Spinal cord (tissue), 10 donors: ENCODE measurements around the gene BRPF3. TPM values are rescaled to one million over a fixed set of nuclear protein-coding genes. Genes with fewer than 3 reads are reported as not detected.

Experiments used
- DNase-seq, 6 donors: peaks; one replicate each; pipeline versions ENCODE4 v3.0.0 to v3.0.0-alpha.2; 2013 to 2015; ENCODE audit warnings: low spot score in 6 of 6, low read depth in 4 of 6
- H3K27ac ChIP-seq: one replicate; pipeline ENCODE4 v1.5.1; 2013; ENCODE audit warnings: low read depth, low read length, control low read depth
- H3K27me3 ChIP-seq: one replicate; pipeline ENCODE4 v1.6.1; 2013; ENCODE audit warnings: low read length; ENCODE audit not compliant: control insufficient read depth, insufficient read depth
- H3K36me3 ChIP-seq: one replicate; pipeline ENCODE4 v1.6.1; 2013; ENCODE audit warnings: low read length; ENCODE audit not compliant: control insufficient read depth, insufficient read depth
- H3K4me1 ChIP-seq: one replicate; pipeline ENCODE4 v1.6.1; 2013; ENCODE audit warnings: low read length; ENCODE audit not compliant: control insufficient read depth, insufficient read depth
- H3K4me3 ChIP-seq: one replicate; pipeline ENCODE4 v1.5.1; 2013; ENCODE audit warnings: low read depth, low read length, control low read depth
- H3K9me3 ChIP-seq: one replicate; pipeline ENCODE4 v1.6.1; 2013; ENCODE audit warnings: low read length; ENCODE audit not compliant: control insufficient read depth, insufficient read depth
- WGBS: methylation state at CpG from one replicate; pipeline ENCODE4 v1.1.5; 2013; ENCODE audit warnings: missing lambda C conversion rate; ENCODE audit not compliant: insufficient coverage; 5-methylcytosine and 5-hydroxymethylcytosine counted together
- polyA plus RNA-seq, 2 donors: library from polyadenylated mRNA; unstranded; fragments of 120-200 nt; gene quantifications; one replicate each; pipeline ENCODE4 v1.2.1, GENCODE V29; 2013; ENCODE audit not compliant: insufficient read length in 2 of 2
- total RNA-seq, 2 donors: library from RNA; depleted of rRNA in 1 of 2; stranded (reverse); fragments of 120-200 nt in 1 of 2; fragments of >200 nt in 1 of 2; gene quantifications; one replicate each; pipeline versions ENCODE4 v1.2.3 to v1.2.4, GENCODE V29; 2013 to 2014
- donor health status: healthy.

BRPF3 gene
- total and polyA plus RNA-seq, 4 donors = 15.2 to 47.1 (median 31.4) TPM

DNA sequence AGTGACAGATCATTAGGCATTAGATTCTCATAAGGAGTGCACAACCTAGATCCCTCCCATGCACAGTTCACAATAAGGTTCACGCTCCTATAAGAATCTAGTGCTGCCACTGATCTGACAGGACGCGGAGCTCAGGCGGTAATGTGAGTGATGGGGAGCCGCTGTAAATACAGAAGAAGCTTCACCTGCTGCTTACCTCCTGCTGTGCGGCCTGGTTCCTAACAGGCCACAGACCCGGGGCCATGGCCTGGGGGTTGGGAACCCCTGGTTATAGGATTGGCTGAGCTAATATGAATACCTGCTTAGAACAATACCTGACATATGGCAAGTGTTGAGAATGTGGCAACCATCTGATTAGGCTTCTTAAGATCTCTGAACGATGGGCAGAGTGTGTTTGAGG, 75.7 kb downstream of the BRPF3 start:
- Histone ChIP-seq H3K4me3 (no peak overlapping the region), H3K36me3 (no peaks in the 10 kb centered on the region), H3K27ac (no peak overlapping the region), H3K4me1 (no peaks in the 10 kb centered on the region), H3K9me3 (no peaks in the 10 kb centered on the region), H3K27me3 (no peaks in the 10 kb centered on the region)
- no peak for DNase-seq
- 76% methylated on average over 8 of the region's 8 CpGs for WGBS

GRCh38 chr6:36273067-36273466, 76.5 kb downstream of the BRPF3 start:
- Histone ChIP-seq H3K4me3 (no peak overlapping the region), H3K9me3 (no peaks in the 10 kb centered on the region), H3K27ac (no peak overlapping the region), H3K4me1 (no peaks in the 10 kb centered on the region), H3K36me3 (no peaks in the 10 kb centered on the region), H3K27me3 (no peaks in the 10 kb centered on the region)
- DNase-seq = no peak
- WGBS = no CpG with 5 or more reads among the region's 5 CpGs

DNA sequence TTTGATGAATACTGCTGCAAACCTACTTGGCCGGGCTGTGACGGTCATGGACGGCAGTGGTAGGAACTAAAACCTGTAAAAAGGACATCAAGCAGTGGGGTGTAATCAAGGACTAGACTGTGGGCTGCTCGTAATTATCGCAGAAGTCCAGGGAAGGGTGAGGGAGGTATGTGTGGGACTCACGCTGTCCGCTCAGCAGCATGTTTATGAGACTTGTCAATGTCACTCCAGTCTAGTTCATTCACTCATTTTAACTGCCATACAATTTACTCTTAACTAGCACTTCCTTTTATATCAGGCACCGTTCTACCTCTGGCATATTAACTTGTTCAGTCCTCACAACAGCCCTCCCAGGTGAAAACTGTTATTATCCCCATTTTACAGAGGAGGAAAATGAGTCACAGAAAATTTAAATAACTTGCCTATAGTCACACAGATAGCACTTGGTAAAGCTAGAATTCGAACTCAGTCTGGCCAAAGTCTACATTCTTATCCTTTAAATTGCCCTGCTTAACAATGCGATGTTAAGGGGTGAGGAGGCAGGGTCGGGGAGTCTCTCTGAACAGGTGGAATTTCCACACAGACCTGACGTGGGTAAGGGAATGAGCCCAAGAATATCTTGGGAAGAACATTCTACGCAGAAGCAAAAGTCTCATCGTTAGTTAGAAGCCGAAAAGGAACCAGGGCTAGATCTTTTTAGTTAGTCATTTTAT, 77.4 kb downstream of the BRPF3 start:
- no peak overlapping the region for H3K4me3 ChIP-seq
- no peaks in the 10 kb centered on the region for H3K27me3 ChIP-seq
- no peaks in the 10 kb centered on the region for H3K9me3 ChIP-seq
- H3K4me1 ChIP-seq = no peaks in the 10 kb centered on the region
- DNase-seq = no peak
- 49% methylated on average over 5 of the region's 15 CpGs for WGBS
- H3K36me3 ChIP-seq = no peaks in the 10 kb centered on the region
- H3K27ac ChIP-seq = no peak overlapping the region

DNA sequence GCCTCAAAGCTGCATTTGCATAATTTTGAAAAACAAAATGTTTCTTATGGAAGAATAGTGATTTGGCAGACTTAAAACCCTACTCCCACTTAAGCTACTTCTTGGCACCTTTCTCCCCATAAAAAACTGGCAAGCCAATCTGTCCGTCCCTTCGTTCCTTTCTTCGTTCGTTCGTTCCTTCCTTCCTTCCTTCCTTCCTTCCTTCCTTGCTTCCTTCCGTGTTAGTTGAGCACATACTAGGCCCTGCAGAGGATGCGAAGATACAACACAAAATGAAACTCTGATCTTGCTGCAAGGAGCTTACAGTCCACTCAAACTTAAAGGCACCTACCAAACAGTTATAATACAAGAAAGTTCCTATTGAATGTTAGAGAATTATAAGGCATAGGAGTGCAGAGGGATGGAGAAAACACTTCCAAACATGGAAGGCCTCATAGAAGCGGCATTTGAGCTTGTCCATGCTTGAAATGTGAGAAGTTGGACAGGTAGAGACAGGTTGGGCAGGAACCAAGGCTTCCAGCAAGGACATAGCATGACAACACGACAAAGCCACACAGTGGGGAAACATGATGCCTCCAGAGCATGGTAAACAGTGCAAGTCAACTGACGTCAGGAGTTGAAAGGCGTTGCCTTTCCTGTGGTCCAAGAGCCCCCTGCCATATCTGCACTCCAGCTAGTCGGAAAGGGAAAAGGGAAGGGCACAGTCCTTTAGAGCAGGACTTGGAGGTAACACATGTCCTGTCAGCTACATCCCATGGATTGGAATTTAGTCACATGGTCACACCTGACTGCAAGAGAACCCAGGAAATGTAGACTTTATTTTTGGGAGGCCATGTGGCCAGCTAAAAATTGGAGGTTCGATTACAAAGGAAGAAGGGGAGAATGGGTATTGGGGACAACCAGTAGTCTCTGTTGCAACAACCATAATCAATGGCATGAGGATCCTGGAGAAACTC, 80.3 kb downstream of the BRPF3 start:
- WGBS = 84% methylated on average over 11 of the region's 13 CpGs
- no peak overlapping the region for H3K4me3 ChIP-seq

GRCh38 chr6:36277946-36278470, 81.5 kb downstream of the BRPF3 start:
- no peaks in the 10 kb centered on the region for H3K9me3 ChIP-seq
- H3K36me3 ChIP-seq = no peaks in the 10 kb centered on the region
- H3K4me3 ChIP-seq = no peak overlapping the region
- WGBS = 100% methylated on average over 1 of the region's 2 CpGs
- H3K27ac ChIP-seq = no peak overlapping the region
- no peaks in the 10 kb centered on the region for H3K4me1 ChIP-seq
- DNase-seq = no peak
- H3K27me3 ChIP-seq = no peaks in the 10 kb centered on the region

More for the DNA sequence above, 80.3 kb downstream of the BRPF3 start:
- no peaks in the 10 kb centered on the region for H3K9me3 ChIP-seq
- no peaks in the 10 kb centered on the region for H3K27me3 ChIP-seq
- no peaks in the 10 kb centered on the region for H3K36me3 ChIP-seq
- DNase-seq = no peak
- no peaks in the 10 kb centered on the region for H3K4me1 ChIP-seq
- no peak overlapping the region for H3K27ac ChIP-seq

- H3K4me3 ChIP-seq = no peak overlapping the region
- H3K9me3 ChIP-seq = no peaks in the 10 kb centered on the region
- H3K27ac ChIP-seq = no peak overlapping the region
- peaks cover 4% of the 10 kb centered on the region for H3K27me3 ChIP-seq
- H3K4me1 ChIP-seq = peaks cover 6% of the 10 kb centered on the region
- 83% methylated on average over 3 of the region's 3 CpGs for WGBS
- DNase-seq = no peak
- no peaks in the 10 kb centered on the region for H3K36me3 ChIP-seq
Observed at GRCh38 chr6:36280467-36280866, 83.9 kb downstream of the BRPF3 start.

GRCh38 chr6:36280983-36281382, 84.4 kb downstream of the BRPF3 start:
- H3K4me1 ChIP-seq = peaks cover 7% of the 10 kb centered on the region
- H3K27ac ChIP-seq = no peak overlapping the region
- no peaks in the 10 kb centered on the region for H3K9me3 ChIP-seq
- 89% methylated on average over 3 of the region's 4 CpGs for WGBS
- H3K4me3 ChIP-seq = no peak overlapping the region
- H3K36me3 ChIP-seq = no peaks in the 10 kb centered on the region
- DNase-seq = no peak
- H3K27me3 ChIP-seq = peaks cover 4% of the 10 kb centered on the region

Other genes starting within 250 kb of the BRPF3 start
- 1 to 10 TPM in 1 of 2 donors, under 1 TPM in 1; 0.77 to 4.4 TPM for gene SLC26A8, start 172.1 kb upstream of the BRPF3 start, total RNA-seq
- gene SLC26A8, start 172.1 kb upstream of the BRPF3 start, polyA plus RNA-seq = 1 to 10 TPM; 5.5 to 5.7 TPM
- 10 to 100 TPM; 39.7 to 55.2 TPM for gene MAPK14, start 168.9 kb upstream of the BRPF3 start, total RNA-seq
- gene MAPK14, start 168.9 kb upstream of the BRPF3 start, polyA plus RNA-seq = 10 to 100 TPM; 27.3 to 32.4 TPM
- gene MAPK13, start 66.2 kb upstream of the BRPF3 start, total RNA-seq = 1 to 10 TPM; 2.8 to 3.2 TPM
- 1 to 10 TPM; 5.9 to 9.8 TPM for gene MAPK13, start 66.2 kb upstream of the BRPF3 start, polyA plus RNA-seq
- under 1 TPM in 1 of 2 donors, not detected in 1; 0.20 TPM for gene PNPLA1, start 73.3 kb downstream of the BRPF3 start, total RNA-seq
- gene PNPLA1, start 73.3 kb downstream of the BRPF3 start, polyA plus RNA-seq = under 1 TPM in 1 of 2 donors, not detected in 1; 0.27 TPM
- under 1 TPM; under 0.01 to 0.06 TPM for gene BNIP5, start 140.1 kb downstream of the BRPF3 start, total RNA-seq
- gene BNIP5, start 140.1 kb downstream of the BRPF3 start, polyA plus RNA-seq = under 1 TPM in 1 of 2 donors, not detected in 1; 0.05 TPM
- gene ETV7, start 190.9 kb downstream of the BRPF3 start, total RNA-seq = under 1 TPM; 0.40 to 0.61 TPM
- gene ETV7, start 190.9 kb downstream of the BRPF3 start, polyA plus RNA-seq = under 1 TPM in 1 of 2 donors, not detected in 1; 0.29 TPM
- gene PXT1, start 246.1 kb downstream of the BRPF3 start, total RNA-seq = under 1 TPM; 0.10 to 0.11 TPM
- under 1 TPM; 0.13 to 0.53 TPM for gene PXT1, start 246.1 kb downstream of the BRPF3 start, polyA plus RNA-seq
- gene KCTD20, start 246.3 kb downstream of the BRPF3 start, total RNA-seq = 100 to 1,000 TPM in 1 of 2 donors, 10 to 100 TPM in 1; 80.4 to 108 TPM
- gene KCTD20, start 246.3 kb downstream of the BRPF3 start, polyA plus RNA-seq = 10 to 100 TPM; 52.8 to 59.0 TPM